Activated CD4-positive, CD25-positive, alpha-beta regulatory T cell (primary cell): ENCODE data around the gene CAMKMT.

ENCODE experiments used
- DNase-seq, 4 experiments: peaks; one replicate each; lab custom pipeline; 2025; lab: John Stamatoyannopoulos, UW

The CAMKMT gene

GRCh38 chr2:44801841-44802776 lies 440.4 kb downstream of the CAMKMT start:
- DNase-seq = no peak

GRCh38 chr2:44802777-44803424 lies 441.2 kb downstream of the CAMKMT start:
- no peak for DNase-seq

GRCh38 chr2:44804406-44805265 lies 442.9 kb downstream of the CAMKMT start:
- DNase-seq = no peak

DNA sequence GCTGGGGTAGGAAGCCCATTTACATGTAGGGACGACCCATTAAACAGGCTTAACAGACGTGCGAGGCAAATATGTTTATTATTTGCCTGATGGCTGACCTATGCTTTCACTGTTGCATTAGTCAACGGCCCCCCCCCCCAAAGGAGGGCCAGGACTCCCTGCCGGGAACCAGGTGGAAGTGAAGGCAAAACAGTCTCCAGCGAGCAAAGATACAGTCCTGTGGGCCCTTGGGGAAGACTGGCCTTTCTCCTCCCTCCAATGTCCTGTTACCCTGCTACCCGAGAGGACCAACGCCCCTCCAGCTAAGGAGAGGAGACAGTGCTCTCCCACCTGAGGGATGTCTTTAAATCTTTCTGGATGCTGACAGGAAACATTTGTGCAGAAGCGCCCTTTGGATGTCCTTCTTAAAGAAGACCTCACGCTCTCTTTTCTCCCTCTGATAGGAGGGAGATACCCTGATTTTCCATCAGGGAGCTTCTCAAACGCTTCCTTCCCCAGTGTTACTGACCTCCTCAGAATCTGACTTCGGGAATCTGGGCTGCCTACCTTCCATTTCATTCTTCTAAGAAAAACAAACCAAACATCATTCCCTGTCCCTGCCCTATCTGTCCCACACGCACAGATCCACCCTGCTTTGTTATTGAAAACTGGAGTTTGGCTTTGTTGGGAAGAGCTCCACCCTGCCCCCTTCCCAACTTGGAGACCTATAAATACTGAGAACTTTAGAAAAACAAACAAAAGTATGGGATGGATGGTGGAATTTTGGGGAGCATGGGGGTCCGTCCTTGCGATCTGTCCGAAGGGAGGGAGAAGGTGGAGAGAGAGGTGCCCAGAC lies 443.9 kb downstream of the CAMKMT start:
- no peak for DNase-seq

GRCh38 chr2:44807201-44808025 lies 445.7 kb downstream of the CAMKMT start:
- DNase-seq = no peak

DNA sequence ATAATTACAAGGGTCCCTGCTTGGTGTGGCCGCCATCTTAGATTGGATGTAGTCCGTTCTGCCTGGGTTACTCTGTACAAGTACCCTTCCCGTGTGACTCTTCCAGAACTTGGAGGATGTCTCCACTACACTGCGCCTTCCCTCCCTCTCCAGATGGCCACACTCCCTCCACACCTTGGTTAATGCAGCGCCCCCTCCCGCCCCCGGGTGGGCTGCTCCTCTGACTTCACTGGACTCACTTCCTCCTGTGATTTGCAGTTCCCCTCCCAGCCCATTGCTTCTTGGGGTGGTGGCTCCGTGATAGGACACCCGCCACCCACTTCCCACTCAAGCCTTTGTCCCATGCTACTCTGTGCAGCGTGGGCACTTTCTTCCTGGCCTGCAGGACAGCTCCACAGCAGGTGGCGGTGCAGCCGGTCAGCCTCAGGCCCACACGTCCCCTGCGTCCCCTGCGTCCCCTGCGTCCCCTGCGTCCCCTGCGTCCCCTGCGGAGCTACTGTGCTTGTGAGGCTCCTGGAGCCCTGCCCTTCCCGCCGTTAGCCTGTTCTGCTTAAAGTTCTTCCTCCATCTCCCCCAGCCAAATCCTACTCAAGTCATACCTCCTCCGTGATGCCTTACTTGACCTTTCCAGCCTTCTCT lies 449.3 kb downstream of the CAMKMT start:
- no peak for DNase-seq

DNA sequence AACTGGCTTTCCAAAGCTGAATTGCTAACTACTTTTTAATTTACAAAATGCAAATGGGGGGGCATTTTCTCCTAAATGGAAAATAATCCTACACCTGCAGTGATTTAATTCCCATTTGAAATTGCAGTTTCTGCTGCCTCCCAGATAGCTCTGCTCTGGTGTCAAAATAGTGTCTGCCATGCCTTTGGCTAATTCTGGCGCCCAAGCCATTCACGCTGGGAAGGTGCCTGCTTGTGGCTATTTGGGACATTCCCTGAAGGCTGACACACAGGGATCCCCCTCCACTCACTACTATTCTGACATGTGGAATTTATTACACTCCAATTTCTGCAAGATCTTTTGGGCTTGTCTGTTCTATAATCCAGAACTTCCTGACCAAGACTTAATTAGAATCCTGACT lies 451.4 kb downstream of the CAMKMT start:
- no peak for DNase-seq

GRCh38 chr2:44813658-44814057 lies 451.9 kb downstream of the CAMKMT start:
- no peak for DNase-seq

GRCh38 chr2:44817256-44817655 lies 455.5 kb downstream of the CAMKMT start:
- no peak for DNase-seq

- DNase-seq = no peak
Observed at GRCh38 chr2:44817673-44818335, 456.1 kb downstream of the CAMKMT start.

- no peak for DNase-seq
Observed at GRCh38 chr2:44819061-44819460, 457.3 kb downstream of the CAMKMT start.

DNA sequence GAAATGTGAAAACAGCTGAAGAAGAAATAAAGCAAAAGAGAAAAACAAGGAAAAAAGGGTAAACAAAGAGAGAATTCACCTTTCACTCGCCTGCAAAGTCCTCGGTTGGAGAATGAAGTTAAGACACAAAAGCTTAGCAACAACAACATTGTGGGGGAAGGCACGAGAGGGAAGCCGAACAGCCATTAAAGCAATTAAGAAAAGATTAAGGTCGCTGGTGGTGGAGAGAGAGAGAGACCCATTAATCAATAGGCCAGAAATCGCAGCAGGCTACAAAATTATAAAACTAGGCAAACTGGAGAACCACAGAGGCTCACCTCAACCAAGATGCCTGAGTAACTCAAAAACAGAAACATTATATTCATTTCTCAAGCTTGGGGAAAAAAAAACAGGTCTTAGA lies 459.8 kb downstream of the CAMKMT start:
- DNase-seq = no peak

DNA sequence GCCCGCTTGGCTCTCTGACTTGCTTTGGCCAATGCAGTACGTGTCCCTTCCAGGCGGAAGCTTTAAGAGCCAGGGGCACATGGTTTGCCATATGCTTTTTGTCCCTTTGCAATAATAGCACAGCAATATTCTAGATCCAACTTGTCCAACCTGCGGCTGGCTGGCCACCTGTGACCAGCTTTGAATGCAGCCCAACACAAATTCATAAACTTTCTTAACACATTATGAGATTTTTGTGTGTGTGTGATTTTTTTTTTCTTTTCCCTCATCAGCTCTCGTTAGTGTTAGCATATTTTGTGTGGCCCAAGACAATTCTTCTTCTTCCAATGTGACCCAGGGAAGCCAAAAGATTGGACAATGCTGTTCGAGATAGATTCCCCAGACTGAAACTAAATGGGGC lies 460.4 kb downstream of the CAMKMT start:
- DNase-seq = no peak
